Kidney (tissue), 22 donors: ENCODE measurements around the gene CITED1. TPM values are rescaled to one million over a fixed set of nuclear protein-coding genes. Genes with fewer than 3 reads are reported as not detected.
A peak's percentile ranks its signal among the peaks of the same experiment; 100 is the strongest.

Source experiments
- DNase-seq, 5 donors: peaks; one replicate each; pipeline ENCODE4 v3.0.0-alpha.2; 2013 to 2020
- FAIRE-seq: peaks from 2 replicates; lab custom pipeline; 2012; peaks lifted over from hg19 to GRCh38; lab: Jason Lieb, UNC
- H3K27ac ChIP-seq, 2 donors: one replicate each; pipeline ENCODE4 v1.7.0; 2013; ENCODE audit warnings: low read depth in 2 of 2, low read length in 2 of 2, inconsistent platforms in 1 of 2
- H3K27me3 ChIP-seq: one replicate; pipeline ENCODE4 v1.7.1; 2013; ENCODE audit warnings: low read length, inconsistent platforms; ENCODE audit not compliant: control insufficient read depth, insufficient read depth
- H3K36me3 ChIP-seq, 3 donors: one replicate each; pipeline versions ENCODE4 v1.7.0 to v1.7.1; 2013; ENCODE audit warnings: low read length in 3 of 3, control low read depth in 1 of 3, inconsistent platforms in 1 of 3; ENCODE audit not compliant: insufficient read depth in 3 of 3, control insufficient read depth in 2 of 3
- H3K4me1 ChIP-seq, 3 donors: one replicate each; pipeline versions ENCODE4 v1.7.0 to v1.7.1; 2013; ENCODE audit warnings: low read length in 3 of 3, inconsistent platforms in 1 of 3, low read depth in 1 of 3; ENCODE audit not compliant: control insufficient read depth in 2 of 3, insufficient read depth in 2 of 3
- H3K4me3 ChIP-seq, 3 donors: one replicate each; pipeline versions ENCODE4 v1.7.0 to v1.8.1; 2013; ENCODE audit warnings: low read length in 3 of 3, control low read depth in 1 of 3, inconsistent platforms in 1 of 3
- H3K9ac ChIP-seq, 3 donors: one replicate each; pipeline versions ENCODE4 v1.7.0 to v1.7.1; 2013; ENCODE audit warnings: low read length in 3 of 3, control low read depth in 1 of 3, inconsistent platforms in 1 of 3
- H3K9me3 ChIP-seq, 3 donors: one replicate each; pipeline versions ENCODE4 v1.7.0 to v1.7.1; 2013; ENCODE audit warnings: low read length in 3 of 3, control low read depth in 1 of 3, inconsistent platforms in 1 of 3; ENCODE audit not compliant: control insufficient read depth in 2 of 3, insufficient read depth in 1 of 3
- CTCF ChIP-seq: IDR thresholded peaks from 3 replicates; pipeline ENCODE4 v1.5.1; 2012; ENCODE audit warnings: mild to moderate bottlenecking, moderate library complexity, borderline replicate concordance; ENCODE audit not compliant: insufficient read depth; ENCODE audit errors: extremely low read depth
- intact Hi-C: fragments of 100-400 bp; cut with DNase I; formaldehyde crosslinking; loops from one replicate; pipeline ENCODE4 v1.11.1; 2022
- long read RNA-seq, 10 donors: library from polyadenylated mRNA in 1 of 10; unstranded in 1 of 10; transcript quantifications; one replicate each; pipeline ENCODE4 v2.0.0 and lab custom pipeline, GENCODE V29; 2021 to 2026
- polyA plus RNA-seq: library from polyadenylated mRNA; stranded (reverse); fragments of 350-450 nt; fragmentation: Illumina TruSeq; extraction: RNeasy Lipid Tissue Mini Kit (QIAGEN cat#74804); gene quantifications from one replicate; pipeline ENCODE4 v1.2.3, GENCODE V29; 2014; ENCODE audit warnings: low read depth, low replicate concordance; ENCODE audit not compliant: insufficient read depth
- total RNA-seq: library from RNA; stranded (reverse); fragmentation: NEBNext Ultra II Directional; extraction: Animal tissue kit (Norgen Biotek cat#: 25700); gene quantifications from one replicate; pipeline ENCODE4 v1.2.1, GENCODE V29; 2021
- donor health status: control.
- donor health status: control.
- donor health status: control.
- donor health status: control.
- donor health status: control.
- donor health status: DM: yes; HTN: yes; CAD: no.
- donor health status: Normal renal cell carcinoma (clear cell type).

The CITED1 gene
- total RNA-seq (3.8 TPM), polyA plus RNA-seq (1.5 TPM)
- long read RNA-seq, donor 1, transcript CITED1-201 (3 exons, 1,231 nt) = major isoform, 5 of 10 reads
- long read RNA-seq, donor 1, partial matches to known transcripts = 0 of 10 reads
- long read RNA-seq, donor 1, other reads (novel, unspliced or antisense) = 0 of 10 reads
- long read RNA-seq, donor 2, partial matches to known transcripts = 0 of 6 reads
- long read RNA-seq, donor 2, other reads (novel, unspliced or antisense) = 0 of 6 reads
- long read RNA-seq, donor 3, partial matches to known transcripts = 0 of 1 reads
- long read RNA-seq, donor 3, other reads (novel, unspliced or antisense) = 0 of 1 reads
- long read RNA-seq, donor 4, partial matches to known transcripts = 0 of 7 reads
- long read RNA-seq, donor 4, other reads (novel, unspliced or antisense) = 0 of 7 reads
- long read RNA-seq, donor 5, partial matches to known transcripts = 0 of 1 reads
- long read RNA-seq, donor 5, other reads (novel, unspliced or antisense) = 0 of 1 reads
- long read RNA-seq, donor 6, transcript CITED1-207 (3 exons, 820 nt) = major isoform, 16 of 19 reads
- long read RNA-seq, donor 6, partial matches to known transcripts = 0 of 19 reads
- long read RNA-seq, donor 6, other reads (novel, unspliced or antisense) = 0 of 19 reads
- long read RNA-seq, donor 7, partial matches to known transcripts = 0 of 3 reads
- long read RNA-seq, donor 7, other reads (novel, unspliced or antisense) = 2 of 3 reads
- long read RNA-seq, donor 8, transcript CITED1-207 (3 exons, 820 nt) = major isoform, 5 of 10 reads
- long read RNA-seq, donor 8, partial matches to known transcripts = 0 of 10 reads
- long read RNA-seq, donor 8, other reads (novel, unspliced or antisense) = 0 of 10 reads
- long read RNA-seq, donor 9, partial matches to known transcripts = 0 of 4 reads
- long read RNA-seq, donor 9, other reads (novel, unspliced or antisense) = 0 of 4 reads
- long read RNA-seq, donor 10, transcript CITED1-207 (3 exons, 820 nt) = major isoform, 6 of 10 reads
- long read RNA-seq, donor 10, partial matches to known transcripts = 0 of 10 reads
- long read RNA-seq, donor 10, other reads (novel, unspliced or antisense) = 0 of 10 reads

DNA sequence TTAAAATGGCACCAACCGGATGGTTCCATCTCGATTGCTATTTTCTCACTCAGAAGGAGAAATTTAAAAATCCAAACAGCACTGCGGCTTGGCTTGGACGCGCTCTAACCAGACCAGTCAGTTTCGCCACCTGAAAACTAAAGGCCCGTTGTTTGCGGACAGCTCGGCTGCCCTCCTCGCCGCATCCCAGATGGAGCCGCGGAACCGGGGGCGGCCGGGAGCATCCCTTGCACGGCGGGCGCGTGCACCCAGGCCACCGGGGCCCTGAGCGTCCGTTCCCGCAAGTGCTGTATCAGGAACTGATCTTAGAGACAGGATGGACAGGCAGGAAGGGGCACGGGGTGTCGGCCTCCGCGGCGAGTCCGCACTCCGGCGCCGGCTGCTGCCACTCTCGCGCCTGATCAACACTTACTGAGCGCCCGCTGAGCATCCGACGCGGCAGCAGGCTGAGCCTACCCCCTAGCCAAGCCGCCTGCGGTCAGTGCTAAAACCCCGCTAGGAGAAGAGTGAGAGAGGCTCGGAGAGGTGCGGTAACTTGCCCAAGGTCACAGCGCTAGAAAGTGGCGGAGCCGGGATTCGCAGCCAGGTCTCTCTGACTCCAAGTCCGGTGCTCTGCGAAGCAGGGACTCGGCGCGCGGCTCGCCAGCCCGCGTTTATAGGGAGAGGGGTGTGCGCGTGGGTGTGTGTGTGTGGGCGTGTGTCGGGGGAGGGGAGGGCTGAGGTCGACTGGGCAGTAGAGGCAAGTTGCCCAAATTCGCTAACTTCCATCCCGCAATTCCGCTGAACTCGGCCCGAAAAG, at the start of gene CITED1:
Gene CITED1, minus strand, starts transcription at position 629 of the 799 bp plus-strand sequence. CDS start 3,045 bp downstream, outside the sequence.
- Histone ChIP-seq H3K4me3 (peak within 1 kb of the TSS; percentile 48 to 58 (median 48)), H3K27ac (no peak within 1 kb of the TSS), H3K9me3 (no peaks in the 10 kb centered on the region), H3K27me3 (peaks cover 56% of the 10 kb centered on the region), H3K9ac (no peak within 1 kb of the TSS), H3K36me3 (no peaks in the 10 kb centered on the region), H3K4me1 (peaks cover 0 to 13% (median 0%) of the 10 kb centered on the region in 3 donors)
- FAIRE-seq (no peak), DNase-seq (peak; percentile 28 to 71 (median 47))
- TF ChIP-seq CTCF = no peak
- intact Hi-C loops = no loop called here

DNA sequence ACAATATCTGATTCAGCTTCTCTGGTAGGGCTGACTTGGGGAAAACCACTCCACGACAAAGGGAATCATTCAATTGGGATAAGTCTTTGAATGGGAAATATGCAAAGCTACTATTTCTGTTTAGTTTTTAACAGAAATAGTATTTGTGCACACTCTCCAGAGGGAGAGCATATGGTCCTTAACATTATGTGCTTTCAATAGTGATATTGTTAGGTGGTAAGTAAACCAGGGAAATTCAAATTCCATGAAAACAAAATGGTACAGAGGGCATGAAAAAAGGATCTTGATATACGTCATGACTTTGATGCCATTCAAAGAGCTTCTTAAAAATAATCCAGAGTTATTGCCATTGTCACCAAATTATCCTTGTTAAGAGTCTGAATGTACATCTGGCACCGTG, 47.1 kb upstream of the CITED1 start:
- peaks cover 0 to 7% (median 3%) of the 10 kb centered on the region in 3 donors for H3K36me3 ChIP-seq
- no peak overlapping the region for H3K9ac ChIP-seq
- TF ChIP-seq CTCF = no peak
- no peak for DNase-seq
- H3K27ac ChIP-seq = no peak overlapping the region
- peaks cover 14% of the 10 kb centered on the region for H3K27me3 ChIP-seq
- no peak for FAIRE-seq
- no peaks in the 10 kb centered on the region for H3K4me1 ChIP-seq
- H3K9me3 ChIP-seq = no peaks in the 10 kb centered on the region
- intact Hi-C loops = no loop called here
- H3K4me3 ChIP-seq = no peak overlapping the region

GRCh38 chrX:72351606-72352334, 46.1 kb upstream of the CITED1 start:
- Histone ChIP-seq H3K27ac (no peak overlapping the region), H3K9me3 (no peaks in the 10 kb centered on the region), H3K36me3 (peaks cover 0 to 7% (median 3%) of the 10 kb centered on the region in 3 donors), H3K4me3 (no peak overlapping the region), H3K27me3 (peaks cover 14% of the 10 kb centered on the region), H3K9ac (no peak overlapping the region), H3K4me1 (no peaks in the 10 kb centered on the region)
- DNase-seq = no peak
- no peak for FAIRE-seq
- intact Hi-C loops = no loop called here
- TF ChIP-seq CTCF = no peak
